PC-3 (cell line): ENCODE measurements around the gene ILK.

ENCODE experiments used
- EZH2 ChIP-seq: fragments of 300-600 bp; sonication (generic); IDR thresholded peaks from one replicate; pipeline ENCODE4 v1.6.1; 2017; ENCODE audit warnings: antibody characterized with exemption, mild to moderate bottlenecking, low read length; ENCODE audit not compliant: unreplicated experiment
- EZH2phosphoT487 ChIP-seq: fragments of 300-600 bp; sonication (generic); IDR thresholded peaks from 2 replicates; pipeline ENCODE4 v1.6.1; 2018; ENCODE audit warnings: mild to moderate bottlenecking, antibody characterized with exemption, low read length, borderline replicate concordance
- TF ChIP-seq, protein P1 (sequence below): fragments of 300-600 bp; sonication (generic); conservative IDR thresholded peaks from 2 replicates; pipeline ENCODE4 v1.5.1; 2017; ENCODE audit warnings: antibody characterized with exemption, low read depth, mild to moderate bottlenecking, low read length

DNA sequence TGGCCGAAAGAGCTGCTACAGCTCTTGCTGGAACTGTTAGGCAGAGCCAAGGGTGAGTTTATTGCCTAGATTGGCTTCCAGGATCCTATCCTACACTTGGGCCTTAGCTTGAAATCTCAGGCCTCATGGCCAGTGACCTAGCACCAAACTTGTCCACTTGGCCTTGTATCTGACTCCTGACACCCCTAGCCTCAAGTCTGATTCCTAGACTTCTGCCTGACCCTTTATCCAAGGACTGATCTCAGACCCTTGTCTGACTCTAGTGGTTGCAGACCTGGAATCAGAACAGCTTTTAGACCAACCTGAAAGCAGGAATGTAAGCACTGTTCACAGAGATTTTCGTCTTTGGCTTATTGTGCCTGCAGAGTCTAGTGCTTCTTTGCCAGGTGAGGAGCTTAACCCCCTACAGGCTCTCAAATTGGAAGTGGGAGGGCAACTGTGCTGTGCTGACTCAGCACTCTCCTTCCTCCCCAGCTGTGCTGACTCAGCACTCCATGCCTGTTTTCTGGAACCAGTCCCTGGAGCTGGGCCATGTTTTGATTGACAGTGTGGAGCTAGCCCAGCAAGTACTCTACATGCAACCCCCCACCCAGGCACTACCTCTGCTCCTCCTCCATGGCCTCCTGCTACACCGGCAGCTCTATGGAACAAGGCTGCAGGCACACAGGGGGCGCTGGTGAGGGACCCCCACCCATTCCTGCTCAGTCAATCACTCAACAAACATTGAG lies 35.2 kb upstream of the ILK start:
- TF ChIP-seq, protein P1, sequence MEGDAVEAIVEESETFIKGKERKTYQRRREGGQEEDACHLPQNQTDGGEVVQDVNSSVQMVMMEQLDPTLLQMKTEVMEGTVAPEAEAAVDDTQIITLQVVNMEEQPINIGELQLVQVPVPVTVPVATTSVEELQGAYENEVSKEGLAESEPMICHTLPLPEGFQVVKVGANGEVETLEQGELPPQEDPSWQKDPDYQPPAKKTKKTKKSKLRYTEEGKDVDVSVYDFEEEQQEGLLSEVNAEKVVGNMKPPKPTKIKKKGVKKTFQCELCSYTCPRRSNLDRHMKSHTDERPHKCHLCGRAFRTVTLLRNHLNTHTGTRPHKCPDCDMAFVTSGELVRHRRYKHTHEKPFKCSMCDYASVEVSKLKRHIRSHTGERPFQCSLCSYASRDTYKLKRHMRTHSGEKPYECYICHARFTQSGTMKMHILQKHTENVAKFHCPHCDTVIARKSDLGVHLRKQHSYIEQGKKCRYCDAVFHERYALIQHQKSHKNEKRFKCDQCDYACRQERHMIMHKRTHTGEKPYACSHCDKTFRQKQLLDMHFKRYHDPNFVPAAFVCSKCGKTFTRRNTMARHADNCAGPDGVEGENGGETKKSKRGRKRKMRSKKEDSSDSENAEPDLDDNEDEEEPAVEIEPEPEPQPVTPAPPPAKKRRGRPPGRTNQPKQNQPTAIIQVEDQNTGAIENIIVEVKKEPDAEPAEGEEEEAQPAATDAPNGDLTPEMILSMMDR = peak; percentile 33; the same call in 1 of the 2 replicates
- TF ChIP-seq EZH2phosphoT487 = no peak
- TF ChIP-seq EZH2 = no peak
